ENCODE measurements around the gene PTPRR.

GRCh38 chr12:70927356-70927755, 6.8 kb upstream of the PTPRR start:
- TF ChIP-seq KMT2A (CRISPR knock-in tag; IDR thresholded peaks at IDR 0.05) (no peak), ATAD3A (CRISPR knock-in tag; IDR thresholded peaks at IDR 0.05) (no peak), CTCF (CRISPR knock-in tag; IDR thresholded peaks at IDR 0.05) (no peak), HMGA1 (CRISPR knock-in tag; conservative IDR thresholded peaks at IDR 0.05) (no peak), KDM1A (CRISPR knock-in tag; IDR thresholded peaks at IDR 0.05) (no peak)

All from HepG2 (cell line).